Mesenchymal stem cell (in vitro differentiated cells and primary cell): ENCODE data around the gene NDNF.

Source experiments
- DNase-seq: peaks from one replicate; pipeline ENCODE4 v3.0.0-alpha.2; 2013
- H2AFZ ChIP-seq: one replicate; pipeline ENCODE4 v1.6.1; 2013; ENCODE audit warnings: low read depth, mild to moderate bottlenecking, control low read depth, inconsistent platforms, low read length, moderate library complexity
- H2AK5ac ChIP-seq: 2 replicates; pipeline ENCODE4 v1.6.1; 2013; ENCODE audit warnings: low read length, moderate library complexity, mild to moderate bottlenecking, inconsistent platforms; ENCODE audit not compliant: severe bottlenecking
- H2BK120ac ChIP-seq: one replicate; pipeline ENCODE4 v1.6.1; 2013; ENCODE audit warnings: low read depth, mild to moderate bottlenecking, inconsistent platforms, low read length, moderate library complexity
- H2BK12ac ChIP-seq, 2 experiments: one replicate each; pipeline ENCODE4 v1.6.1; 2013; ENCODE audit warnings: inconsistent platforms in 2 of 2, low read length in 2 of 2, mild to moderate bottlenecking in 2 of 2, moderate library complexity in 2 of 2, control low read depth in 1 of 2
- H2BK15ac ChIP-seq: one replicate; pipeline ENCODE4 v1.6.1; 2013; ENCODE audit warnings: mild to moderate bottlenecking, low read depth, inconsistent platforms; ENCODE audit not compliant: poor library complexity, severe bottlenecking
- H2BK5ac ChIP-seq: 2 replicates; pipeline ENCODE4 v1.6.1; 2013; ENCODE audit warnings: low read depth, mild to moderate bottlenecking, low read length, control low read depth, inconsistent platforms; ENCODE audit not compliant: poor library complexity, severe bottlenecking
- H3K14ac ChIP-seq, 2 experiments: one replicate each; pipeline ENCODE4 v1.6.1; 2013; ENCODE audit warnings: inconsistent platforms in 2 of 2, low read length in 2 of 2, control low read depth in 1 of 2, mild to moderate bottlenecking in 1 of 2, moderate library complexity in 1 of 2
- H3K18ac ChIP-seq, 2 experiments: one replicate each; pipeline ENCODE4 v1.6.1; 2013; ENCODE audit warnings: inconsistent platforms in 2 of 2, low read length in 2 of 2, control low read depth in 1 of 2, low read depth in 1 of 2, mild to moderate bottlenecking in 1 of 2
- H3K23ac ChIP-seq, 2 experiments: one replicate each; pipeline ENCODE4 v1.6.1; 2013; ENCODE audit warnings: inconsistent platforms in 2 of 2, low read length in 2 of 2, mild to moderate bottlenecking in 2 of 2, moderate library complexity in 2 of 2, control low read depth in 1 of 2
- H3K27ac ChIP-seq: 2 replicates; pipeline ENCODE4 v1.5.1; 2013; ENCODE audit warnings: mild to moderate bottlenecking, moderate library complexity, low read length, control low read depth, inconsistent platforms; ENCODE audit not compliant: poor library complexity, severe bottlenecking
- H3K27me3 ChIP-seq, 2 experiments: 2 replicates each; pipeline versions ENCODE4 v1.6.1 to v1.7.0; 2013; ENCODE audit warnings: low read length in 2 of 2, mild to moderate bottlenecking in 2 of 2, moderate library complexity in 2 of 2, control low read depth in 1 of 2, inconsistent platforms in 1 of 2; ENCODE audit not compliant: control insufficient read depth in 1 of 2, insufficient read depth in 1 of 2
- H3K36me3 ChIP-seq, 2 experiments: 2 replicates each; pipeline versions ENCODE4 v1.6.1 to v1.7.0; 2013; ENCODE audit warnings: low read length in 2 of 2, control low read depth in 1 of 2, inconsistent platforms in 1 of 2, low read depth in 1 of 2, mild to moderate bottlenecking in 1 of 2; ENCODE audit not compliant: insufficient read depth in 2 of 2, control insufficient read depth in 1 of 2
- H3K4ac ChIP-seq, 2 experiments: one replicate each; pipeline ENCODE4 v1.6.1; 2013; ENCODE audit warnings: inconsistent platforms in 2 of 2, low read length in 2 of 2, mild to moderate bottlenecking in 2 of 2, moderate library complexity in 2 of 2, control low read depth in 1 of 2, low read depth in 1 of 2
- H3K4me1 ChIP-seq: 2 replicates; pipeline ENCODE4 v1.6.1; 2013; ENCODE audit warnings: low read depth, low read length, control low read depth; ENCODE audit not compliant: control insufficient read depth, insufficient read depth
- H3K4me2 ChIP-seq: 2 replicates; pipeline ENCODE4 v1.6.1; 2013; ENCODE audit warnings: low read length, mild to moderate bottlenecking, inconsistent platforms; ENCODE audit not compliant: poor library complexity, severe bottlenecking
- H3K4me3 ChIP-seq, 2 experiments: 2 replicates each; pipeline versions ENCODE4 v1.5.1 to v1.7.0; 2013; ENCODE audit warnings: low read length in 2 of 2, mild to moderate bottlenecking in 2 of 2, control low read depth in 1 of 2, low read depth in 1 of 2; ENCODE audit not compliant: insufficient read depth in 1 of 2
- H3K79me1 ChIP-seq: replicated peaks from 2 replicates; pipeline ENCODE4 v1.6.1; 2013; ENCODE audit warnings: mild to moderate bottlenecking, control low read depth, low read length, inconsistent platforms; ENCODE audit not compliant: poor library complexity, severe bottlenecking
- H3K9ac ChIP-seq: 2 replicates; pipeline ENCODE4 v1.7.0; 2013; ENCODE audit warnings: mild to moderate bottlenecking, low read length, moderate library complexity
- H3K9me3 ChIP-seq: 2 replicates; pipeline ENCODE4 v1.7.0; 2013; ENCODE audit warnings: mild to moderate bottlenecking, low read length; ENCODE audit not compliant: control insufficient read depth
- H4K8ac ChIP-seq: one replicate; pipeline ENCODE4 v1.6.1; 2013; ENCODE audit warnings: inconsistent platforms, mild to moderate bottlenecking, low read length, moderate library complexity
- H4K91ac ChIP-seq: one replicate; pipeline ENCODE4 v1.6.1; 2013; ENCODE audit warnings: mild to moderate bottlenecking, low read length, inconsistent platforms
- WGBS: methylation state at CpG from one replicate; pipeline ENCODE4 v1.1.7; 2013; ENCODE audit warnings: mixed read lengths; 5-methylcytosine and 5-hydroxymethylcytosine counted together

Gene NDNF

DNA sequence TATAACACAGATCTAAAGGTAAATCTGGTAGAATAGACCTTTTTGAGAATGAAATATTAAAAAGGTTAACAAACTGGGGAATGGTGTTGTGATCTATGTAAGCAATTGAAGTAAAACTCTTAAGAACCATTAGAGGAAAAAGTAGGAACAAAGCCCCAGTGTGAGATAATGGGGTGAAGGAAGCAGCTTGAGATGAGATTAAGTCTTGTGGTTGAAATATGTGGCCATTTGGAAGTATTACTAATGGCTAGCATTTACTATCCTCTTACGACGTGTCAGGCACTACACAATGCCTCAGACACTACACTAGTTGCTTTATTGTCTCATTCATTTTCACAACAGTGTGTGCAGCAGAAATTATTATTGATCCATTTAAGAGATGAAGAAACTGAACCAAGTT is 25.9 kb upstream of the NDNF start:
- no peak overlapping the region for H3K4ac ChIP-seq
- no peak overlapping the region for H2BK15ac ChIP-seq
- H3K79me1 ChIP-seq, result no peaks in the 10 kb centered on the region
- H2BK5ac ChIP-seq, result no peak overlapping the region
- no peak overlapping the region for H2BK12ac ChIP-seq
- no peak overlapping the region for H4K91ac ChIP-seq
- H3K23ac ChIP-seq, result no peak overlapping the region
- no peaks in the 10 kb centered on the region for H3K27me3 ChIP-seq
- H3K4me3 ChIP-seq, result no peak overlapping the region
- 68% methylated on average over 2 of the region's 2 CpGs for WGBS
- no peak overlapping the region for H2AK5ac ChIP-seq
- DNase-seq, result no peak
- H3K9ac ChIP-seq, result no peak overlapping the region
- no peaks in the 10 kb centered on the region for H3K36me3 ChIP-seq
- no peaks in the 10 kb centered on the region for H3K9me3 ChIP-seq
- H2AFZ ChIP-seq, result no peak overlapping the region
- no peak overlapping the region for H3K27ac ChIP-seq
- H2BK120ac ChIP-seq, result no peak overlapping the region
- H3K4me1 ChIP-seq, result no peaks in the 10 kb centered on the region
- no peak overlapping the region for H3K14ac ChIP-seq
- H3K4me2 ChIP-seq, result no peak overlapping the region
- no peak overlapping the region for H3K18ac ChIP-seq
- H4K8ac ChIP-seq, result no peak overlapping the region

GRCh38 chr4:121096629-121097028 is 24.3 kb upstream of the NDNF start:
- no CpG with 5 or more reads among the region's 2 CpGs for WGBS
- no peak overlapping the region for H4K8ac ChIP-seq
- no peak overlapping the region for H2BK120ac ChIP-seq

DNA sequence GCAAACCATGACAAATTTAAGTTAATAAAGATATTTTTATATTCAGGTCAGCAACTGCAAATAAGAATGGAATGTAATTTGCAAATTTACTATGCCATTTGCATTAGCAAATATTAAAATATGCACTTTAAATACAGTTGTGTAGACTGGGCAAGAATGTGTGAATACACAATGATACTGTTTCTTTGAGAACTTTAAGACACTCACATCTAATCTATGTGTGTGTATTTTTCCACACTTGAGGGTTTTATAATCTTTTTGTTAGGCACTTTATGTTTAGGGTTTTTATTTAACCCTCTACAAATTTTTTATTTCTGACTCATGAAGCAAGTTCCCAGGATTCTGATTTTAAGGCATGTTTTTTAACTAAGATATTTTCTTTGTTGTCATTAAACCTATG is 23.9 kb upstream of the NDNF start:
- Histone ChIP-seq H3K18ac (no peak overlapping the region), H2AFZ (no peak overlapping the region), H2BK120ac (no peak overlapping the region), H2BK12ac (no peak overlapping the region), H3K27me3 (no peaks in the 10 kb centered on the region), H4K8ac (no peak overlapping the region), H2AK5ac (no peak overlapping the region), H3K4me2 (no peak overlapping the region), H3K23ac (no peak overlapping the region), H3K4me3 (no peak overlapping the region), H4K91ac (no peak overlapping the region), H3K36me3 (no peaks in the 10 kb centered on the region), H3K27ac (no peak overlapping the region), H2BK15ac (no peak overlapping the region), H3K14ac (no peak overlapping the region), H3K9me3 (no peaks in the 10 kb centered on the region), H3K9ac (peak overlapping the region; percentile 44), H2BK5ac (no peak overlapping the region), H3K4me1 (no peaks in the 10 kb centered on the region), H3K4ac (no peak overlapping the region), H3K79me1 (no peaks in the 10 kb centered on the region)
- DNase-seq, result no peak

More at GRCh38 chr4:121096629-121097028, 24.3 kb upstream of the NDNF start:
- no peak overlapping the region for H2BK5ac ChIP-seq
- no peak overlapping the region for H4K91ac ChIP-seq
- H3K4ac ChIP-seq, result no peak overlapping the region
- peak; percentile 47 for DNase-seq
- H3K14ac ChIP-seq, result no peak overlapping the region
- H3K9ac ChIP-seq, result peak overlapping the region; percentile 44
- no peak overlapping the region for H3K4me3 ChIP-seq
- H3K18ac ChIP-seq, result no peak overlapping the region
- H2BK12ac ChIP-seq, result no peak overlapping the region
- no peaks in the 10 kb centered on the region for H3K79me1 ChIP-seq
- no peak overlapping the region for H3K4me2 ChIP-seq
- no peaks in the 10 kb centered on the region for H3K27me3 ChIP-seq
- H2BK15ac ChIP-seq, result no peak overlapping the region
- H3K4me1 ChIP-seq, result no peaks in the 10 kb centered on the region
- no peak overlapping the region for H3K27ac ChIP-seq
- H3K36me3 ChIP-seq, result no peaks in the 10 kb centered on the region
- no peaks in the 10 kb centered on the region for H3K9me3 ChIP-seq
- no peak overlapping the region for H2AFZ ChIP-seq
- no peak overlapping the region for H2AK5ac ChIP-seq
- H3K23ac ChIP-seq, result no peak overlapping the region

GRCh38 chr4:121094297-121094966 is 22.1 kb upstream of the NDNF start:
- H3K4me2 ChIP-seq, result no peak overlapping the region
- no peak overlapping the region for H4K8ac ChIP-seq
- no peak overlapping the region for H2BK5ac ChIP-seq
- H3K79me1 ChIP-seq, result no peaks in the 10 kb centered on the region
- H3K4ac ChIP-seq, result no peak overlapping the region
- H2AFZ ChIP-seq, result no peak overlapping the region
- 88% methylated on average over 3 of the region's 3 CpGs for WGBS
- H3K18ac ChIP-seq, result no peak overlapping the region
- no peak overlapping the region for H2BK15ac ChIP-seq
- H2BK120ac ChIP-seq, result no peak overlapping the region
- no peak overlapping the region for H2AK5ac ChIP-seq
- H3K27ac ChIP-seq, result no peak overlapping the region
- no peak overlapping the region for H3K4me3 ChIP-seq
- DNase-seq, result no peak
- no peaks in the 10 kb centered on the region for H3K4me1 ChIP-seq
- no peaks in the 10 kb centered on the region for H3K9me3 ChIP-seq
- no peak overlapping the region for H2BK12ac ChIP-seq
- H3K23ac ChIP-seq, result no peak overlapping the region
- H3K27me3 ChIP-seq, result no peaks in the 10 kb centered on the region
- H3K14ac ChIP-seq, result no peak overlapping the region
- H3K9ac ChIP-seq, result no peak overlapping the region
- H3K36me3 ChIP-seq, result no peaks in the 10 kb centered on the region
- no peak overlapping the region for H4K91ac ChIP-seq
